Measurements from ENCODE around the gene TMEM248.
"Not testable (repeated sequence)": the region's sequence is repeated elsewhere in the genome, so short reads cannot be mapped to it uniquely, and the experiment has no call there.

DNA sequence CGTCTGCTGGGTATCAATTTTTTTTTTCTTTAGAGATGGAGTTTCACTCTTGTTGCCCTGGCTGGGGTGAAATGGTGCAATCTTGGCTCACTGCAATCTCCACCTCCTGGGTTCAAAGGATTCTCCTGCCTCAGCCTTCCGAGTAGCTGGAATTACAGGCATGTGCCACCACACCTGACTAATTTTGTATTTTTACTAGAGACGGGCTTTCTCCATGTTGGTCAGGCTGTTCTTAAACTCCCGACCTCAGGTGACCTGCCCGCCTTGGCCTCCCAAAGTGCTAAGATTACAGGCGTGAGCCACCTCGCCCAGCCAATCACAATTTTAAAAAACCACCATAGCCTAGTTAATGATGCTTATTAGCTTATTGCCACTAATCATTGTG lies 42.7 kb upstream of the TMEM248 start:
- TF ChIP-seq, protein P1, sequence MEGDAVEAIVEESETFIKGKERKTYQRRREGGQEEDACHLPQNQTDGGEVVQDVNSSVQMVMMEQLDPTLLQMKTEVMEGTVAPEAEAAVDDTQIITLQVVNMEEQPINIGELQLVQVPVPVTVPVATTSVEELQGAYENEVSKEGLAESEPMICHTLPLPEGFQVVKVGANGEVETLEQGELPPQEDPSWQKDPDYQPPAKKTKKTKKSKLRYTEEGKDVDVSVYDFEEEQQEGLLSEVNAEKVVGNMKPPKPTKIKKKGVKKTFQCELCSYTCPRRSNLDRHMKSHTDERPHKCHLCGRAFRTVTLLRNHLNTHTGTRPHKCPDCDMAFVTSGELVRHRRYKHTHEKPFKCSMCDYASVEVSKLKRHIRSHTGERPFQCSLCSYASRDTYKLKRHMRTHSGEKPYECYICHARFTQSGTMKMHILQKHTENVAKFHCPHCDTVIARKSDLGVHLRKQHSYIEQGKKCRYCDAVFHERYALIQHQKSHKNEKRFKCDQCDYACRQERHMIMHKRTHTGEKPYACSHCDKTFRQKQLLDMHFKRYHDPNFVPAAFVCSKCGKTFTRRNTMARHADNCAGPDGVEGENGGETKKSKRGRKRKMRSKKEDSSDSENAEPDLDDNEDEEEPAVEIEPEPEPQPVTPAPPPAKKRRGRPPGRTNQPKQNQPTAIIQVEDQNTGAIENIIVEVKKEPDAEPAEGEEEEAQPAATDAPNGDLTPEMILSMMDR (IDR thresholded peaks at IDR 0.05): not testable (repeated sequence)
- not testable (repeated sequence) for TF ChIP-seq POLR2A (IDR thresholded peaks at IDR 0.05)

All from adrenal gland (tissue), 5 donors.